ENCODE data around the gene EID2. TPM values are rescaled to one million over a fixed set of nuclear protein-coding genes. Genes with fewer than 3 reads are reported as not detected.

Gene EID2
- total RNA-seq, 4 donors from 2014 or later: 3.8 to 15.5 (median 8.6) TPM

DNA sequence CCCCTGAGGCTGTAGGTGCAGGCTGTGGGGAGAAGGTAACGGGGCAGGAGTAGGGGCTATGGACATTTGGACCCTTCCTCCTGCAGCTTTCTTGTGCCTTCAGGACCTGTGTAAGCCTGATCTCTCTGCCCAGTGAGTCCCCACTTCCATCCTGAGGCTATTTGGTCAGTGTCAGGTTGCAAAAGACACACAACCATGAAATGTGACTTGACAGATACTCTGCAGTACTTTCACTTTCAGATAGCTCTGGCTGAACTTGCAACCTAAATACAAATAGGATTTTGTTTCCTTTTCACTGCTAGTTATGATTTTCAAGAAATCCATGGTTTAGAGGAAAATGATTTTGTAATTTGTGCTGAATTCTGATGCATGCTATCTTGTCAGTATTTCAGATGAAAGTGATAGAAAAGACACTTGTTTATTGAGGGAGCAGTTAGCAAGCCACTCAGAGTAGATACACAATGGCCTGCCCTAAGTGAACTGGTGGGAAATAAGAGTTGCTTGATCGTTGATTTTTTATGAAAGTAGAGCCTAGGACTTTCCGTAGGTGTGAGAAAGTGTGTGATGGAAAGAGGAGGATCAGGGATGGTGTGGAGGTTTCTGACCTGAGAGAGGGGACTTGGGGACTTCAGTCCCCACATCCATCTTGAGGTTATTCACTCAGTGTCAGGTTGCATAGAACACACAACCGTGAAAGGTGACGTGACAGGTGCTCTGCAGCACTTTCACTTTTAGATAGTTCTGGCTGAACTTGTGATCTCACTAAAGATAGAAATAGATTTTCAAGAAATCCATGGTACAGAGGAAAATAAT, 18.1 kb upstream of the EID2 start:
- intact Hi-C loops (cut with DNase I; ENCODE audit: low total_unique reads): no loop called here
- H3K27me3 ChIP-seq: no peaks in the 10 kb centered on the region
- no peak overlapping the region for H3K4me3 ChIP-seq
- no peaks in the 10 kb centered on the region for H3K9me3 ChIP-seq
- no peak for TF ChIP-seq POLR2A (IDR thresholded peaks at IDR 0.05)
- TF ChIP-seq, protein P1, sequence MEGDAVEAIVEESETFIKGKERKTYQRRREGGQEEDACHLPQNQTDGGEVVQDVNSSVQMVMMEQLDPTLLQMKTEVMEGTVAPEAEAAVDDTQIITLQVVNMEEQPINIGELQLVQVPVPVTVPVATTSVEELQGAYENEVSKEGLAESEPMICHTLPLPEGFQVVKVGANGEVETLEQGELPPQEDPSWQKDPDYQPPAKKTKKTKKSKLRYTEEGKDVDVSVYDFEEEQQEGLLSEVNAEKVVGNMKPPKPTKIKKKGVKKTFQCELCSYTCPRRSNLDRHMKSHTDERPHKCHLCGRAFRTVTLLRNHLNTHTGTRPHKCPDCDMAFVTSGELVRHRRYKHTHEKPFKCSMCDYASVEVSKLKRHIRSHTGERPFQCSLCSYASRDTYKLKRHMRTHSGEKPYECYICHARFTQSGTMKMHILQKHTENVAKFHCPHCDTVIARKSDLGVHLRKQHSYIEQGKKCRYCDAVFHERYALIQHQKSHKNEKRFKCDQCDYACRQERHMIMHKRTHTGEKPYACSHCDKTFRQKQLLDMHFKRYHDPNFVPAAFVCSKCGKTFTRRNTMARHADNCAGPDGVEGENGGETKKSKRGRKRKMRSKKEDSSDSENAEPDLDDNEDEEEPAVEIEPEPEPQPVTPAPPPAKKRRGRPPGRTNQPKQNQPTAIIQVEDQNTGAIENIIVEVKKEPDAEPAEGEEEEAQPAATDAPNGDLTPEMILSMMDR (IDR thresholded peaks at IDR 0.05): no peak
- no peaks in the 10 kb centered on the region for H3K4me1 ChIP-seq
- no peak for DNase-seq
- H3K36me3 ChIP-seq: no peaks in the 10 kb centered on the region
- H3K27ac ChIP-seq: no peak overlapping the region

DNA sequence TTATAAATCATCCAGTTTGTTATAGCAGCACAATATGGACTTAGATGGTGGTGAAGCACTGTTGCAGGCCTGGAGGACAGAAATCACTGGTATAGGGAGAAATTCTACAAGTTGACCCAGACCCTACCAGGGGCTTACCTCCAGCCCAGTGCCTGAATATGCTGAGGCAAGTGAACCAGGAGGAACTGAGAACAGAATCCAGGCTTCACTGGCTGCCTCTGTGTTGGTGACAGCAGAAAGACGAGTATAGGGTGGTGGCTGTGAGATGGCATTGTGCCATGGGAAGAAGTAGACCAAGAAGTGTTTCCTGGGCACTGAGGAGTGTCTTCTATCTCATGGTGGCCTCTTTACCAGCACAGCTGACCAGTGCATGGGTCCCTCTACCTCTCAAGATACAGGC, 15.9 kb upstream of the EID2 start:
- Histone ChIP-seq H3K27me3 (no peaks in the 10 kb centered on the region), H3K9me3 (no peaks in the 10 kb centered on the region), H3K4me1 (no peaks in the 10 kb centered on the region), H3K4me3 (no peak overlapping the region), H3K27ac (no peak overlapping the region), H3K36me3 (no peaks in the 10 kb centered on the region)
- no peak for DNase-seq
- intact Hi-C loops (cut with DNase I; ENCODE audit: low total_unique reads): no loop called here
- TF ChIP-seq, protein P1 (IDR thresholded peaks at IDR 0.05): no peak
- no peak for TF ChIP-seq POLR2A (IDR thresholded peaks at IDR 0.05)

DNA sequence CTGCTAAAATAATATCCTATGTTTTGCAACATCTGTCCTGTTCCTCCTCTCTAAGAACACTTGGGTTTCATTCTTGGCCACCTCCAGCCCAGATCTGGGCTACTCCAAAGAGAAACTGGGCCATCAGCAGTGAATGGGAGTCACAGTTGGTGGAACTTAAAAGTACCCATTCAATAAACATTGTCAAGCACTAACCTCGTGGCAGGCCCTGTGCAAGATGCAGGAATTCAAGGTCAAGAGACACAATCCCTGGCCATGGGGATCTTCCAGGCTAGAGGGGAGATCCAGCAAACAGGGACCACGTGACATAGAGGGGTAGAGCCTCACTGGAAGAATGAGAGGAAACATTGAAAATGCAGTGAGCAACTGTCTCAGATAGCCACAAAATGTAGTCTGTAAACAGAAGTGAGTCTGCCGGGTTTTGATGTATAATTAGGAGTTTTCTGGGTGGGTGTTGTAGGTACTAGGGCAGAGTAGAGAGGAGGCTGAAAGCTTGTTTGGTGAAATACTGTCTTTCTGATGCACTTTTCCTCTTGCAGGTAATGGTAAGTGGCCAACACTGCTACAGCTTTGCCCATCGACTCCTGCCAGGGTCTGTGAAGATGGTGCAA, 14.8 kb upstream of the EID2 start:
- Histone ChIP-seq H3K27ac (no peak overlapping the region), H3K36me3 (no peaks in the 10 kb centered on the region), H3K9me3 (no peaks in the 10 kb centered on the region), H3K4me1 (no peaks in the 10 kb centered on the region), H3K4me3 (no peak overlapping the region), H3K27me3 (no peaks in the 10 kb centered on the region)
- no peak for DNase-seq
- intact Hi-C loops (cut with DNase I; ENCODE audit: low total_unique reads): no loop called here
- TF ChIP-seq, protein P1 (IDR thresholded peaks at IDR 0.05): no peak
- TF ChIP-seq POLR2A (IDR thresholded peaks at IDR 0.05): no peak

DNA sequence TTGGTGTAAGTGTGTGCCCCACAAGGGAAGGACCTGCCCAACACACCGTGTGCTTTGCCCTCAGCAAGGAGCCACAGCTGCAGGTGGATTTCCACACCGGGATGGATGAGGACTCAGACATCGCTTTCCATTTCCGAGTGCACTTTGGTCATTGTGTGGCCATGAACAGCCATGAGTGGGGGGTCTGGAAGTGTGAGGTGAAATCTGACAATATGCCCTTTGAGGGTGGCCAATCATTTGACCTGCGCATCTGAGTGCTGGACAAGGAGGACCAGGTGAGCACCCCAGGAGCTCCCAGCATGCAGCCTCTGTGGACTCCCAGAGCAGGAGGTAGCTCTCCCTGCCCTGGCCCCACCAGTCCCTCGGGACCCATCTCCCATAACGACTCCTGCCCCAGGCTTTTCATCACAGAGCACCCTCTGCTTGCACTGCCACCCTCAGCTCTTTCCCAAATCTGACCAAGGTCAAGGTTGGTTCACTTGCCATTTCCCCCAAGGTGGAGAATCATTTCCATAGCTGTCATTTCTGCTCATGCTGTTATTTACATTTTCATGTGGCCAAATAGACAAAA, 13.2 kb upstream of the EID2 start:
- intact Hi-C loops (cut with DNase I; ENCODE audit: low total_unique reads): no loop called here
- no peak for DNase-seq
- H3K9me3 ChIP-seq: no peaks in the 10 kb centered on the region
- no peak overlapping the region for H3K27ac ChIP-seq
- no peaks in the 10 kb centered on the region for H3K27me3 ChIP-seq
- TF ChIP-seq POLR2A (IDR thresholded peaks at IDR 0.05): no peak
- TF ChIP-seq, protein P1 (IDR thresholded peaks at IDR 0.05): no peak
- no peaks in the 10 kb centered on the region for H3K36me3 ChIP-seq
- no peaks in the 10 kb centered on the region for H3K4me1 ChIP-seq
- H3K4me3 ChIP-seq: no peak overlapping the region

DNA sequence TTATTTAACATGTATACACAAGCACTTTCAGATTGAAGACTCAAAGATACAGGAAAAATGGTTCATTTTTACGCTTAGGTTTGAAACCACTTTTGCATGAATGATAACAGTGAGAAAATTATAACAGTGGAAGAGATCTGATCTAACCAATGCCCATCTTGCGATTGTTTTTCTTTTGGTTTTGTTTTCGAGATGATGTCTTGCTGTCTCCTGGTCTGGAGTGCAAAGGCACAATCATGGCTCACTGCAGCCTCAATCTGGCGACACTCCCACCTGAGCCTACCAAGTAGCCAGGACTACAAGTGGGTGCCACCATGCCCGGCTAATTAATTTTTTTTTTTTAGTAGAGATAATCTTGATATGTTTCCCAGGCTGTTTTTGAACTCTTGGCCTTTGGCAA, 10.2 kb upstream of the EID2 start:
- Histone ChIP-seq H3K9me3 (no peaks in the 10 kb centered on the region), H3K4me3 (no peak overlapping the region), H3K36me3 (no peaks in the 10 kb centered on the region), H3K4me1 (no peaks in the 10 kb centered on the region), H3K27me3 (no peaks in the 10 kb centered on the region), H3K27ac (no peak overlapping the region)
- no peak for TF ChIP-seq POLR2A (IDR thresholded peaks at IDR 0.05)
- TF ChIP-seq, protein P1 (IDR thresholded peaks at IDR 0.05): no peak
- intact Hi-C loops (cut with DNase I; ENCODE audit: low total_unique reads): no loop called here
- no peak for DNase-seq
